ENCODE data around the gene COL19A1.
"Not testable (repeated sequence)": the region's sequence is repeated elsewhere in the genome, so short reads cannot be mapped to it uniquely, and the experiment has no call there.

COL19A1 gene

GRCh38 chr6:70010339-70010738 is 144.0 kb downstream of the COL19A1 start:
- not testable (repeated sequence) for H3K4me2 ChIP-seq (ENCODE audit: low read length, poor library complexity, severe bottlenecking); H2BK12ac ChIP-seq (ENCODE audit: low read length in 2 of 2); H3K9me3 ChIP-seq (ENCODE audit: control insufficient read depth, low read length); H2AFZ ChIP-seq (ENCODE audit: low read depth, low read length); H3K4me3 ChIP-seq (ENCODE audit: insufficient read depth in 1 of 2, low read depth in 1 of 2, low read length in 2 of 2); H3K18ac ChIP-seq (ENCODE audit: low read depth in 1 of 2, low read length in 2 of 2); H3K4ac ChIP-seq (ENCODE audit: low read depth in 1 of 2, low read length in 2 of 2); H2AK5ac ChIP-seq (ENCODE audit: low read length, severe bottlenecking); H3K4me1 ChIP-seq (ENCODE audit: control insufficient read depth, insufficient read depth, low read depth, low read length); H3K27ac ChIP-seq (ENCODE audit: low read length, poor library complexity, severe bottlenecking); DNase-seq; H3K23ac ChIP-seq (ENCODE audit: low read length in 2 of 2); H4K91ac ChIP-seq (ENCODE audit: low read length); H3K27me3 ChIP-seq (ENCODE audit: control insufficient read depth in 1 of 2, insufficient read depth in 1 of 2, low read length in 2 of 2); H3K9ac ChIP-seq (ENCODE audit: low read length); H3K36me3 ChIP-seq (ENCODE audit: control insufficient read depth in 1 of 2, insufficient read depth in 2 of 2, low read depth in 1 of 2, low read length in 2 of 2); H2BK120ac ChIP-seq (ENCODE audit: low read depth, low read length); H3K79me1 ChIP-seq (replicated peaks; ENCODE audit: low read length, poor library complexity, severe bottlenecking); H3K14ac ChIP-seq (ENCODE audit: low read length in 2 of 2); H2BK15ac ChIP-seq (ENCODE audit: low read depth, poor library complexity, severe bottlenecking); H2BK5ac ChIP-seq (ENCODE audit: low read depth, low read length, poor library complexity, severe bottlenecking); H4K8ac ChIP-seq (ENCODE audit: low read length)
- WGBS: 94% methylated on average over 16 of the region's 28 CpGs

DNA sequence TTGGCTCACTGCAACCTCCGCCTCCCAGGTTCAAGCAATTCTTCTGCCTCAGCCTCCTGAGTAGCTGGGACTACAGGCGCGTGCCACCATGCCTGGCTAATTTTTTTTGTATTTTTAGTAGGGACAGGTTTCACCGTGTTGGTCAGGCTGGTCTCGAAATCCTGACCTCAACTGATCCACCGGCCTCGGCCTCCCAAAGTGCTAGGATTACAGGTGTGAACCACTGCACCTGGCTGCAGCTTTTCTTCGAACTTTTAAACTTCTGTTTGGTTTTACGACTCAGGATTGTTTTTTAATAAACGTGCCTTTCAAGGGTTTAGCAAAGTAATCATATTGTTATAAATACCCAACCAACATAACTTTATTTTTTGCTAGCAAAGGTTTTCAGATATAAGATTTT is 156.8 kb downstream of the COL19A1 start:
- H3K36me3 ChIP-seq (ENCODE audit: control insufficient read depth in 1 of 2, insufficient read depth in 2 of 2, low read depth in 1 of 2, low read length in 2 of 2); H3K4me3 ChIP-seq (ENCODE audit: insufficient read depth in 1 of 2, low read depth in 1 of 2, low read length in 2 of 2); H2BK120ac ChIP-seq (ENCODE audit: low read depth, low read length); H3K9me3 ChIP-seq (ENCODE audit: control insufficient read depth, low read length); H4K8ac ChIP-seq (ENCODE audit: low read length); H2BK12ac ChIP-seq (ENCODE audit: low read length in 2 of 2); H3K79me1 ChIP-seq (replicated peaks; ENCODE audit: low read length, poor library complexity, severe bottlenecking); H3K9ac ChIP-seq (ENCODE audit: low read length); H2BK5ac ChIP-seq (ENCODE audit: low read depth, low read length, poor library complexity, severe bottlenecking); DNase-seq; H3K4me1 ChIP-seq (ENCODE audit: control insufficient read depth, insufficient read depth, low read depth, low read length); H2AFZ ChIP-seq (ENCODE audit: low read depth, low read length); H4K91ac ChIP-seq (ENCODE audit: low read length); H3K18ac ChIP-seq (ENCODE audit: low read depth in 1 of 2, low read length in 2 of 2); H3K4ac ChIP-seq (ENCODE audit: low read depth in 1 of 2, low read length in 2 of 2); H3K27me3 ChIP-seq (ENCODE audit: control insufficient read depth in 1 of 2, insufficient read depth in 1 of 2, low read length in 2 of 2); H3K4me2 ChIP-seq (ENCODE audit: low read length, poor library complexity, severe bottlenecking); H3K23ac ChIP-seq (ENCODE audit: low read length in 2 of 2); H2BK15ac ChIP-seq (ENCODE audit: low read depth, poor library complexity, severe bottlenecking); H3K14ac ChIP-seq (ENCODE audit: low read length in 2 of 2); H2AK5ac ChIP-seq (ENCODE audit: low read length, severe bottlenecking); H3K27ac ChIP-seq (ENCODE audit: low read length, poor library complexity, severe bottlenecking): not testable (repeated sequence)
- 98% methylated on average over 8 of the region's 10 CpGs for WGBS

DNA sequence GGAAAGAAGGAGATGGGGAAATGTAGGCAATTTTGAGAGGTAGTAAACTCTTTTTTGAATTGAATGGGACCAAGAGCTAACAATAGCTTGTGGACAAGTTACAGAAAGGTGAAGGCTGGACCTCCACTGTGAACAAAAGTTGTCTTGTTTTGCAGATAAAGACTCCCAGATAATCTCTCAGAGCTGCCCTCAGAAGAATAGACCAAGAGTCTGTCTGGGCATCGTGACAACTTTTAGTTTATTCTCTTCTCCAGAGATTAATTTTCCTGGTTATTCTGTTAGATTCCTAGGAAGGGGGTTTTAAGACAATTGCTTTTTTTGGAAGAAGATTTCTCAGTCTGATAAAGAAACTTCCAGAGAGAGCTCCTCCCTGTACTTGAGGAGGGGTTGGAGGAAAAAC is 161.9 kb downstream of the COL19A1 start:
- Histone ChIP-seq H4K8ac (ENCODE audit: low read length) (no peak overlapping the region), H3K27ac (ENCODE audit: low read length, poor library complexity, severe bottlenecking) (no peak overlapping the region), H3K79me1 (replicated peaks; ENCODE audit: low read length, poor library complexity, severe bottlenecking) (no peaks in the 10 kb centered on the region), H3K4me2 (ENCODE audit: low read length, poor library complexity, severe bottlenecking) (no peak overlapping the region), H2BK12ac (ENCODE audit: low read length in 2 of 2) (no peak overlapping the region), H3K9ac (ENCODE audit: low read length) (no peak overlapping the region), H4K91ac (ENCODE audit: low read length) (no peak overlapping the region), H2BK120ac (ENCODE audit: low read depth, low read length) (no peak overlapping the region), H2BK15ac (ENCODE audit: low read depth, poor library complexity, severe bottlenecking) (no peak overlapping the region), H2AFZ (ENCODE audit: low read depth, low read length) (no peak overlapping the region), H3K18ac (ENCODE audit: low read depth in 1 of 2, low read length in 2 of 2) (no peak overlapping the region), H2BK5ac (ENCODE audit: low read depth, low read length, poor library complexity, severe bottlenecking) (no peak overlapping the region), H3K4me1 (ENCODE audit: control insufficient read depth, insufficient read depth, low read depth, low read length) (no peaks in the 10 kb centered on the region), H3K14ac (ENCODE audit: low read length in 2 of 2) (no peak overlapping the region), H3K36me3 (ENCODE audit: control insufficient read depth in 1 of 2, insufficient read depth in 2 of 2, low read depth in 1 of 2, low read length in 2 of 2) (no peaks in the 10 kb centered on the region), H3K4me3 (ENCODE audit: insufficient read depth in 1 of 2, low read depth in 1 of 2, low read length in 2 of 2) (no peak overlapping the region), H3K27me3 (ENCODE audit: control insufficient read depth in 1 of 2, insufficient read depth in 1 of 2, low read length in 2 of 2) (no peaks in the 10 kb centered on the region), H3K4ac (ENCODE audit: low read depth in 1 of 2, low read length in 2 of 2) (no peak overlapping the region), H3K9me3 (ENCODE audit: control insufficient read depth, low read length) (no peaks in the 10 kb centered on the region), H3K23ac (ENCODE audit: low read length in 2 of 2) (no peak overlapping the region), H2AK5ac (ENCODE audit: low read length, severe bottlenecking) (no peak overlapping the region)
- DNase-seq: no peak
- WGBS: no CpG with 5 or more reads among the region's 1 CpG

DNA sequence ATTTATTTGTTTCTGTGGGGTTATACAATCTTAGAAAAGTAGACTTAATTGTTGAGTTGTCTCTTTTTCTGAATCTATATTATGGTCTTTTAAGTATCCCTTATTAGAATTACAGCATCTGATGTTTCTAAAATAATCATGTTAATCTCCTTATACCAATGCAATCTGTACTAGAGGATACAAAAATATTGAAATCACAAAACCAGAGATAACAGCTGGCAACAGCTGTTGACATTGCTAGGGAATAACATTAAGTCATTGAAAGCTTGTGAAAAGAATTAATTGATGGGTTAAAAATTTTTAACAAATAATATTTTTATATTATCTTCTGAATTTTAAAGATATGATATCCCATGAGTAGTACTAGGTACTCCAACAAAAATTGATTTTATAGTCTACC is 162.6 kb downstream of the COL19A1 start:
- Histone ChIP-seq H2BK120ac (ENCODE audit: low read depth, low read length) (no peak overlapping the region), H2BK5ac (ENCODE audit: low read depth, low read length, poor library complexity, severe bottlenecking) (no peak overlapping the region), H3K18ac (ENCODE audit: low read depth in 1 of 2, low read length in 2 of 2) (no peak overlapping the region), H2AK5ac (ENCODE audit: low read length, severe bottlenecking) (no peak overlapping the region), H3K23ac (ENCODE audit: low read length in 2 of 2) (no peak overlapping the region), H3K4me3 (ENCODE audit: insufficient read depth in 1 of 2, low read depth in 1 of 2, low read length in 2 of 2) (no peak overlapping the region), H3K4me1 (ENCODE audit: control insufficient read depth, insufficient read depth, low read depth, low read length) (no peaks in the 10 kb centered on the region), H3K79me1 (replicated peaks; ENCODE audit: low read length, poor library complexity, severe bottlenecking) (no peaks in the 10 kb centered on the region), H3K9me3 (ENCODE audit: control insufficient read depth, low read length) (no peaks in the 10 kb centered on the region), H3K36me3 (ENCODE audit: control insufficient read depth in 1 of 2, insufficient read depth in 2 of 2, low read depth in 1 of 2, low read length in 2 of 2) (no peaks in the 10 kb centered on the region), H3K27me3 (ENCODE audit: control insufficient read depth in 1 of 2, insufficient read depth in 1 of 2, low read length in 2 of 2) (no peaks in the 10 kb centered on the region), H2BK12ac (ENCODE audit: low read length in 2 of 2) (no peak overlapping the region), H4K8ac (ENCODE audit: low read length) (no peak overlapping the region), H4K91ac (ENCODE audit: low read length) (no peak overlapping the region), H3K14ac (ENCODE audit: low read length in 2 of 2) (no peak overlapping the region), H2BK15ac (ENCODE audit: low read depth, poor library complexity, severe bottlenecking) (no peak overlapping the region), H3K4ac (ENCODE audit: low read depth in 1 of 2, low read length in 2 of 2) (no peak overlapping the region), H3K27ac (ENCODE audit: low read length, poor library complexity, severe bottlenecking) (no peak overlapping the region), H3K4me2 (ENCODE audit: low read length, poor library complexity, severe bottlenecking) (no peak overlapping the region), H3K9ac (ENCODE audit: low read length) (no peak overlapping the region), H2AFZ (ENCODE audit: low read depth, low read length) (no peak overlapping the region)
- no peak for DNase-seq

Data from mesenchymal stem cell (in vitro differentiated cells and primary cell).